Thyroid gland (tissue), 4 donors: Measurements from ENCODE around the gene ABCG5.

Source experiments
- POLR2A ChIP-seq, 2 donors: fragments of 450-650 bp; IDR thresholded peaks; one replicate each; pipeline ENCODE4 v1.6.1; 2017; ENCODE audit warnings: antibody characterized with exemption in 2 of 2, mild to moderate bottlenecking in 2 of 2, moderate library complexity in 1 of 2
- TF ChIP-seq, protein P1 (sequence below), 6 experiments: fragments of 200-600 bp in 3 of 6; fragments of 450-650 bp in 3 of 6; sonication (generic) in 3 of 6; IDR thresholded peaks; one replicate each; pipeline ENCODE4 v1.5.1; 2016 to 2019; ENCODE audit warnings: antibody characterized with exemption in 6 of 6, mild to moderate bottlenecking in 2 of 6, inconsistent platforms in 1 of 6, moderate library complexity in 1 of 6

DNA sequence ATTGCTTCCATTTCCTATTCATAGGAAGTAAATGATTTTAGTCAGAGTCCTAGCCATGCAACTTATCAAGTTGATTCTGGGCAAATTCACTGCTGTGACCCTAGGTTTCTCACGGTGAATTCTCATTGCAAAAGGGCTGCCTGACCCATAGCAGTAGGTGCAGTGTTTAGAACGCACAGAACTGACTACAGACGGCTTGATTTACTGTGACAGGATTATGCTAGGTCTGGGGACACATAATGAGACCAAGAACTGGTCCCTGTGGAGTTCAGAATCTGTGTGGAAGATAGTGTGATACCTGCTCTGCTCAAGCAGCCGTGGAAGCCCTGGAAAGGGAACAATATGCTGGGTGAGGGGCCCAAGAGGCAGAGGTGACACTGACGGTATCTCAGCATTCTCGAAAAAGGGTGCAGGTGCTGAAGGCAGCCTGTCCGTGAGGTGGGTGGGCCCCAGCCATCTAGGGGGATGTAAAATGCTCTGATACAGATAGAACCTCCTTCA, 46.5 kb upstream of the ABCG5 start:
- TF ChIP-seq, protein P1, sequence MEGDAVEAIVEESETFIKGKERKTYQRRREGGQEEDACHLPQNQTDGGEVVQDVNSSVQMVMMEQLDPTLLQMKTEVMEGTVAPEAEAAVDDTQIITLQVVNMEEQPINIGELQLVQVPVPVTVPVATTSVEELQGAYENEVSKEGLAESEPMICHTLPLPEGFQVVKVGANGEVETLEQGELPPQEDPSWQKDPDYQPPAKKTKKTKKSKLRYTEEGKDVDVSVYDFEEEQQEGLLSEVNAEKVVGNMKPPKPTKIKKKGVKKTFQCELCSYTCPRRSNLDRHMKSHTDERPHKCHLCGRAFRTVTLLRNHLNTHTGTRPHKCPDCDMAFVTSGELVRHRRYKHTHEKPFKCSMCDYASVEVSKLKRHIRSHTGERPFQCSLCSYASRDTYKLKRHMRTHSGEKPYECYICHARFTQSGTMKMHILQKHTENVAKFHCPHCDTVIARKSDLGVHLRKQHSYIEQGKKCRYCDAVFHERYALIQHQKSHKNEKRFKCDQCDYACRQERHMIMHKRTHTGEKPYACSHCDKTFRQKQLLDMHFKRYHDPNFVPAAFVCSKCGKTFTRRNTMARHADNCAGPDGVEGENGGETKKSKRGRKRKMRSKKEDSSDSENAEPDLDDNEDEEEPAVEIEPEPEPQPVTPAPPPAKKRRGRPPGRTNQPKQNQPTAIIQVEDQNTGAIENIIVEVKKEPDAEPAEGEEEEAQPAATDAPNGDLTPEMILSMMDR (IDR thresholded peaks at IDR 0.05), result no peak
- TF ChIP-seq POLR2A (IDR thresholded peaks at IDR 0.05), result no peak
